Measurements from ENCODE around the gene ZNF526. TPM values are rescaled to one million over a fixed set of nuclear protein-coding genes. Genes with fewer than 3 reads are reported as not detected.

Gene ZNF526
- total and polyA plus RNA-seq, 2 donors (not counting 1 experiment from before 2014, with no cell fraction given) = 4.9 to 21.3 TPM

DNA sequence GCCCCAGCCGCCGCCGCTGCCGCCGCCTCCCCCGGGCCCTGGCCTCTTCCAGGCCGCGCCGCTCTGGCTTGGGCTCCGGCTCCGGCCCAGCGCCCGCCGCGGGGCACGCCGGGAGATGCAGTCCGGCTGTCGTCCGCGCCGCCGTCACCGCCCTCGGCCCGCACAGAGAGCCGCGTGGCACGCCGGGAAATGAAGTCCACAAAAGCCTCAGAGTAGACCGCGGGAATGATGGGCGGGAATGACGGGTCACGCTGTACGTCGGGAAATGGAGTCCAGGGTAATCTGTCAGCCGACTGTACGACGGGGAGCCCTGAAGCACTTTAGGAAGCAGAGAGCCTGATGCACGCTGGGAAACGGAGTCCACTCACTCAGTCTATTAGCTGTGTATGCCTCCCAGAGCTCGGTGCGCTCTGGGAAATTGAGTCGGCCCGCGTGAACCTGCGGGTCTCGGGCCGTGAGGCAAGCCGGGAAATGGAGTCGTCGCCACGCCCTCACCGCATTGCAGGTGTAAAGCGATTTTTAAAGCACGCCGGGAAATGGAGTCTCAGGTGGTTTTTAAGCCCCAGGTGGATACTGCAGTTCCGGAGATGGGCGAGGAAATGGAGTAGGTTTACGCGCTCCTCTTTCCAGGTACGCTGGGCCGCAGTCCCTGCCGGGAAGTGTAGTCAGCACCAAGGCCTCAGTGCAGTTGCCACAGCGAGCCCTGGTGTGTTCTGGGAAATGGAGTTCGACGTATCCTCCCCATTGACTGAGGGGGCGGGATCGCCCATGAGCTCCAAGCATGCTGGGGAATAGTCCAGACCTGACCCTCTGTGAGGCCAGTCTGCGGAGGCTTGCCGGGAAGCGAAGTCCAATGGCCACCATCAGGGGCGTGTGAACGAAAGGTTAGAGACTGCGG, 22.6 kb downstream of the ZNF526 start, which contains the start of gene GSK3A:
GSK3A (minus strand) TSS at position 91 of the 898 bp plus-strand sequence. CDS start 137 bp downstream, outside the sequence.
- peak within 1 kb of the TSS; percentile 66 to 88 (median 81) for H3K4me3 ChIP-seq (ENCODE audit: control extremely low read depth in 1 of 5, extremely low read depth in 1 of 5, insufficient read depth in 1 of 5, low read depth in 2 of 5, low read length in 4 of 5)
- H3K36me3 ChIP-seq (replicated peaks in 1 of 2; ENCODE audit: control extremely low read depth in 1 of 2, control insufficient read depth in 1 of 2, extremely low read depth in 1 of 2, insufficient read depth in 2 of 2, low read length in 1 of 2) = peaks cover 0 to 18% of the 10 kb centered on the region in 2 experiments
- TF ChIP-seq, protein P1, sequence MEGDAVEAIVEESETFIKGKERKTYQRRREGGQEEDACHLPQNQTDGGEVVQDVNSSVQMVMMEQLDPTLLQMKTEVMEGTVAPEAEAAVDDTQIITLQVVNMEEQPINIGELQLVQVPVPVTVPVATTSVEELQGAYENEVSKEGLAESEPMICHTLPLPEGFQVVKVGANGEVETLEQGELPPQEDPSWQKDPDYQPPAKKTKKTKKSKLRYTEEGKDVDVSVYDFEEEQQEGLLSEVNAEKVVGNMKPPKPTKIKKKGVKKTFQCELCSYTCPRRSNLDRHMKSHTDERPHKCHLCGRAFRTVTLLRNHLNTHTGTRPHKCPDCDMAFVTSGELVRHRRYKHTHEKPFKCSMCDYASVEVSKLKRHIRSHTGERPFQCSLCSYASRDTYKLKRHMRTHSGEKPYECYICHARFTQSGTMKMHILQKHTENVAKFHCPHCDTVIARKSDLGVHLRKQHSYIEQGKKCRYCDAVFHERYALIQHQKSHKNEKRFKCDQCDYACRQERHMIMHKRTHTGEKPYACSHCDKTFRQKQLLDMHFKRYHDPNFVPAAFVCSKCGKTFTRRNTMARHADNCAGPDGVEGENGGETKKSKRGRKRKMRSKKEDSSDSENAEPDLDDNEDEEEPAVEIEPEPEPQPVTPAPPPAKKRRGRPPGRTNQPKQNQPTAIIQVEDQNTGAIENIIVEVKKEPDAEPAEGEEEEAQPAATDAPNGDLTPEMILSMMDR (IDR thresholded peaks at IDR 0.05) = no peak
- TF ChIP-seq EZH2 (IDR thresholded peaks at IDR 0.05; ENCODE audit: borderline replicate concordance, insufficient read depth, low read depth, low read length, poor library complexity, severe bottlenecking) = no peak
- under 1% methylated on average over 76 of the region's 76 CpGs for WGBS (ENCODE audit: insufficient coverage)
- H3K9ac ChIP-seq (ENCODE audit: low read length) = peak within 1 kb of the TSS; percentile 77
- peaks cover 42% of the 10 kb centered on the region for H4K20me1 ChIP-seq (ENCODE audit: control insufficient read depth, insufficient read depth, low read length, poor library complexity, severe bottlenecking)
- Mint-ChIP-seq H3K4me3 (peak within 1 kb of the TSS; percentile 100), H3K4me1 (peaks cover 59% of the 10 kb centered on the region), H3K27me3 (no peaks in the 10 kb centered on the region), H3K9me3 (ENCODE audit: insufficient read depth) (no peaks in the 10 kb centered on the region), H3K27ac (peak within 1 kb of the TSS; percentile 91)
- peaks cover 30 to 44% of the 10 kb centered on the region in 2 donors for H3K4me1 ChIP-seq (ENCODE audit: control insufficient read depth in 2 of 2, insufficient read depth in 2 of 2, low read length in 2 of 2)
- H2AFZ ChIP-seq (ENCODE audit: insufficient read depth, low read depth, low read length, poor library complexity, severe bottlenecking) = peak within 1 kb of the TSS; percentile 76
- H3K27ac ChIP-seq (ENCODE audit: low read length in 2 of 2) = peak within 1 kb of the TSS; percentile 80 to 89
- H3K79me2 ChIP-seq (ENCODE audit: control insufficient read depth, insufficient read depth, low read length) = peaks cover 43% of the 10 kb centered on the region
- H3K9me3 ChIP-seq (ENCODE audit: control extremely low read depth in 1 of 3, control insufficient read depth in 2 of 3, insufficient read depth in 1 of 3, low read length in 2 of 3) = peaks cover 0 to 4% (median 0%) of the 10 kb centered on the region in 3 donors
- H3K27me3 ChIP-seq (replicated peaks in 1 of 4; ENCODE audit: control extremely low read depth in 1 of 4, control insufficient read depth in 3 of 4, insufficient read depth in 4 of 4, low read length in 3 of 4) = no peaks in the 10 kb centered on the region
- ChIA-PET CTCF (interaction anchor here (1.0 to 8.9 kb wide), 13 partner anchors 8 to 134 kb away, joined by 3 to 89 read pairs (median 5); partner anchors contain the start of genes DEDD2, POU2F2 and ZNF526), POLR2A (interaction anchor here (0.6 to 2.6 kb wide), 14 partner anchors 9 to 181 kb away, joined by 3 to 23 read pairs (median 5); partner anchors contain the start of genes CIC, PAFAH1B3, POU2F2 and PRR19)
- peak; percentile 70 for ATAC-seq (ENCODE audit: low read depth)
- peak within 1 kb of the TSS; percentile 85 for H3K4me2 ChIP-seq (replicated peaks; ENCODE audit: low read depth, low read length, poor library complexity, severe bottlenecking)
- intact Hi-C loops (cut with micrococcal nuclease) = loop anchor here (1.0 to 2.0 kb wide), 10 partner anchors 12 to 181 kb away; partner anchors contain the start of genes ZNF526 and ZNF574
- peak; percentile 99 for DNase-seq

Data from B cell (primary cell).